Measurements from ENCODE around the gene OPTC.

- TF ChIP-seq, protein P1, sequence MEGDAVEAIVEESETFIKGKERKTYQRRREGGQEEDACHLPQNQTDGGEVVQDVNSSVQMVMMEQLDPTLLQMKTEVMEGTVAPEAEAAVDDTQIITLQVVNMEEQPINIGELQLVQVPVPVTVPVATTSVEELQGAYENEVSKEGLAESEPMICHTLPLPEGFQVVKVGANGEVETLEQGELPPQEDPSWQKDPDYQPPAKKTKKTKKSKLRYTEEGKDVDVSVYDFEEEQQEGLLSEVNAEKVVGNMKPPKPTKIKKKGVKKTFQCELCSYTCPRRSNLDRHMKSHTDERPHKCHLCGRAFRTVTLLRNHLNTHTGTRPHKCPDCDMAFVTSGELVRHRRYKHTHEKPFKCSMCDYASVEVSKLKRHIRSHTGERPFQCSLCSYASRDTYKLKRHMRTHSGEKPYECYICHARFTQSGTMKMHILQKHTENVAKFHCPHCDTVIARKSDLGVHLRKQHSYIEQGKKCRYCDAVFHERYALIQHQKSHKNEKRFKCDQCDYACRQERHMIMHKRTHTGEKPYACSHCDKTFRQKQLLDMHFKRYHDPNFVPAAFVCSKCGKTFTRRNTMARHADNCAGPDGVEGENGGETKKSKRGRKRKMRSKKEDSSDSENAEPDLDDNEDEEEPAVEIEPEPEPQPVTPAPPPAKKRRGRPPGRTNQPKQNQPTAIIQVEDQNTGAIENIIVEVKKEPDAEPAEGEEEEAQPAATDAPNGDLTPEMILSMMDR (IDR thresholded peaks at IDR 0.05) = no peak
- TF ChIP-seq EZH2 (IDR thresholded peaks at IDR 0.05; ENCODE audit: borderline replicate concordance, insufficient read depth, low read depth, low read length, poor library complexity, severe bottlenecking) = no peak
Observed at GRCh38 chr1:203548892-203549291, 54.9 kb downstream of the OPTC start.

All from B cell (primary cell).